ENCODE results near the gene TSSK6. TPM values are rescaled to one million over a fixed set of nuclear protein-coding genes. Genes with fewer than 3 reads are reported as not detected.

TSSK6 gene
- total RNA-seq, 1 donor from 2014 or later: 3.2 TPM

DNA sequence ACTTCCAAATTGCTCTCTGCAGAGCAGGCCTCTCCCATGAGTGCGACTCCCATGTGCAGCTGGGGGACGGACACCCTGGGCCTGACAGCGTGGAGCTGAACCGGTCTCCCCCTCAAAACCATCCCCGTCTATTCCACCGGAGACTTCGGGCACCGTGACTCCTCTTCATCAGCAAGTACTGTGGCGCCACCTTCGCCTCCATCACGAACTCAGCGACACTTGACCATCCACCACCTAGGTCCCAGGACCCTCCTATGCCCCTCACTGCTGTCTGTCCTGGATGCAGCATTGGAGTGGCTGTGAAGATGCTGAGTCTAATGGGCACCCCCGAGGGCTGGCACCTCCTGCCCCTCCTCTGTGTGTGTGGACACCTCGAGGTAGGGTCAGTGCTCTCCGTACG, 43.3 kb upstream of the TSSK6 start:
- Histone ChIP-seq H3K27me3 (ENCODE audit: control insufficient read depth, insufficient read depth, low read length) (no peaks in the 10 kb centered on the region), H3K36me3 (ENCODE audit: control insufficient read depth, insufficient read depth, low read length) (no peaks in the 10 kb centered on the region), H3K4me3 (ENCODE audit: low read depth, low read length) (no peak overlapping the region)
- DNase-seq (ENCODE audit: low read depth) (no peak), FAIRE-seq (no peak)
- TF ChIP-seq, protein P1, sequence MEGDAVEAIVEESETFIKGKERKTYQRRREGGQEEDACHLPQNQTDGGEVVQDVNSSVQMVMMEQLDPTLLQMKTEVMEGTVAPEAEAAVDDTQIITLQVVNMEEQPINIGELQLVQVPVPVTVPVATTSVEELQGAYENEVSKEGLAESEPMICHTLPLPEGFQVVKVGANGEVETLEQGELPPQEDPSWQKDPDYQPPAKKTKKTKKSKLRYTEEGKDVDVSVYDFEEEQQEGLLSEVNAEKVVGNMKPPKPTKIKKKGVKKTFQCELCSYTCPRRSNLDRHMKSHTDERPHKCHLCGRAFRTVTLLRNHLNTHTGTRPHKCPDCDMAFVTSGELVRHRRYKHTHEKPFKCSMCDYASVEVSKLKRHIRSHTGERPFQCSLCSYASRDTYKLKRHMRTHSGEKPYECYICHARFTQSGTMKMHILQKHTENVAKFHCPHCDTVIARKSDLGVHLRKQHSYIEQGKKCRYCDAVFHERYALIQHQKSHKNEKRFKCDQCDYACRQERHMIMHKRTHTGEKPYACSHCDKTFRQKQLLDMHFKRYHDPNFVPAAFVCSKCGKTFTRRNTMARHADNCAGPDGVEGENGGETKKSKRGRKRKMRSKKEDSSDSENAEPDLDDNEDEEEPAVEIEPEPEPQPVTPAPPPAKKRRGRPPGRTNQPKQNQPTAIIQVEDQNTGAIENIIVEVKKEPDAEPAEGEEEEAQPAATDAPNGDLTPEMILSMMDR (IDR thresholded peaks at IDR 0.05; ENCODE audit: insufficient read depth, low read length, severe bottlenecking): no peak

DNA sequence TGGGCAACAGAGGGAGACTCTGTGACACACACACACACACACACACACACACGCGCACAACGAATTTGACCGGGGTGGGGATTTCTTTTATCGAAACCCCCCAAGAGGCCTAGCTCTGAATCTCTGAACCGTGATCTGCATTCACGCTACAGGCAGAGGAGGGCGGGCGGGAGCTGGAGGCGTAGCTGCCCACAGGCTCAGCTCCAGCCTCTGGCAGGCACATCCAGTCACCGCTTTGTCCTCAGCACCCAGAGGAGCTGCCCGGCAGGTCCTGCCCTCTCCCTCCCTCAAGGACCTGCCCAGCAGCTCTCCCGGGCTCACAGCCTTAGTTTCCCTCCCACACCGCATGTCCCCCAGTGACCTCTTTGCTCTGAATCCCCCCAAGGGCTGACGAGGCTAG, 42.7 kb upstream of the TSSK6 start:
- TF ChIP-seq, protein P1 (IDR thresholded peaks at IDR 0.05; ENCODE audit: insufficient read depth, low read length, severe bottlenecking): no peak
- DNase-seq (ENCODE audit: low read depth): no peak
- H3K36me3 ChIP-seq (ENCODE audit: control insufficient read depth, insufficient read depth, low read length): no peaks in the 10 kb centered on the region
- no peak overlapping the region for H3K4me3 ChIP-seq (ENCODE audit: low read depth, low read length)
- H3K27me3 ChIP-seq (ENCODE audit: control insufficient read depth, insufficient read depth, low read length): no peaks in the 10 kb centered on the region
- FAIRE-seq: no peak

DNA sequence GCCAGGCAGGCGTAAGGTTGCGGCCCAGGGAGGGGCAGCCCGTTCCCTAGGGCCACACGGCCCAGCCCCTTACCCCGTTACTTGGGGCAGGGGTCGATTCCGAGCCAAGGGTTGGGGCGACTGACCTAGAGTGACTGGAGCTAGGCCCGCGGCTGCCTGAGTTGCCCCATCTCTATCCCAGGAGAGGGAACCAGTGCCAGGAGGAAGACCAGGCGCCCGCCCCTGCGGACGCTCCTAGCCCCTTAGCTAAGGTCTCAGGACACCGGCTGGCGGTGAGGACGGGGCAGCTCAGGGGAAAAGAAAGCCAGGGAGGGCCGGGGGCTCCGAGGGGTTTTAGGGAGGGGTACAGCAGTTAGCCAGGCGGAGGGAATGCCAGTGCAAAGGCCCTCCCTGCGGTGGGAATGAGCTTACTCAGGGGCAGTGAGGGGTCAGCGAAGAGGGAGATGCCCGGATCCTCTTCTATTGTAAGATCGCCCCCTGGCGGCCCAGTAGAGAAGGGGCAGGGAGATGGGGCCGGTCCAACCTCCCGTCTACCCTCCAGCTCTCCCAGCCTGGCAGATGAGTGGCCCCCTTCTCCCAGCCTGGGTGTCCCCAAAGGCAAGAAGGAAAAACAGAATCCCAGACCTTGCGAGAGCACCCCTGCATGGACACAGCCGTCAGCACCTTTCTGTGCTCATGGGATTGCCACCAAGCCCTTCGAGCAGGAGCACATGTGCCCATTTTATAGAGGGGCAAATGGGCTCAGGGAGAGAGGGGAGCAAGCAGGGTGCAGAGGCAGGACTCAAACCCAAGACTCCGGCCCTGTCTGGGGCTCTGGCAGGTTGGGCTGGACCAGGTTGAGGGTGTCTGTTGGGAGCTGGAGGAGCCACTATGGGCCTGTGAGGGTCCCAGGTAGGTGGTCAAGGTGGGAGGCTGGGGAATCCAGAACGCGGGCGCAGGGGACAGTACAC, 39.0 kb upstream of the TSSK6 start:
- Histone ChIP-seq H3K27me3 (ENCODE audit: control insufficient read depth, insufficient read depth, low read length) (peaks cover 3% of the 10 kb centered on the region), H3K4me3 (ENCODE audit: low read depth, low read length) (no peak overlapping the region), H3K36me3 (ENCODE audit: control insufficient read depth, insufficient read depth, low read length) (no peaks in the 10 kb centered on the region)
- no peak for DNase-seq (ENCODE audit: low read depth)
- TF ChIP-seq, protein P1 (IDR thresholded peaks at IDR 0.05; ENCODE audit: insufficient read depth, low read length, severe bottlenecking): peak; percentile 81
- FAIRE-seq: no peak

DNA sequence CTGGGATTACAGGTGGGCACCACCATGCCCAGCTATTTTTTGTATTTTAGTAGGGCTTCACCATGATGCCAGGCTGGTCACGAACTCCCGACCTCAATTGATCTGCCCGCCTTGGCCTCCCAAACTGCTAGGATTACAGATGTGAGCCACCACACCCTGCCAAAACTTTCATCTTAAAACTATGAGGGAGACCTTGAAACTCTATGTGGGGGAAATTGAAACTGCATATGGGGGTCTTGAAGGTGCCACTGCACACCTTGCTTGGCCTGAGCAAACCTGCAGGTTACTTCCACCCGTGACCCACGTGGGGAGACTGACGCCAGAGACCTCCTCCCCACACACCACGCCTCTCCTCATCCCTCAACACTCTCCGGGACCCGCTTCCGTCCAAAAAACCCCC, 38.3 kb upstream of the TSSK6 start:
- Histone ChIP-seq H3K36me3 (ENCODE audit: control insufficient read depth, insufficient read depth, low read length) (no peaks in the 10 kb centered on the region), H3K4me3 (ENCODE audit: low read depth, low read length) (no peak overlapping the region), H3K27me3 (ENCODE audit: control insufficient read depth, insufficient read depth, low read length) (peaks cover 3% of the 10 kb centered on the region)
- DNase-seq (ENCODE audit: low read depth) (no peak), FAIRE-seq (no peak)
- TF ChIP-seq, protein P1 (IDR thresholded peaks at IDR 0.05; ENCODE audit: insufficient read depth, low read length, severe bottlenecking): no peak

DNA sequence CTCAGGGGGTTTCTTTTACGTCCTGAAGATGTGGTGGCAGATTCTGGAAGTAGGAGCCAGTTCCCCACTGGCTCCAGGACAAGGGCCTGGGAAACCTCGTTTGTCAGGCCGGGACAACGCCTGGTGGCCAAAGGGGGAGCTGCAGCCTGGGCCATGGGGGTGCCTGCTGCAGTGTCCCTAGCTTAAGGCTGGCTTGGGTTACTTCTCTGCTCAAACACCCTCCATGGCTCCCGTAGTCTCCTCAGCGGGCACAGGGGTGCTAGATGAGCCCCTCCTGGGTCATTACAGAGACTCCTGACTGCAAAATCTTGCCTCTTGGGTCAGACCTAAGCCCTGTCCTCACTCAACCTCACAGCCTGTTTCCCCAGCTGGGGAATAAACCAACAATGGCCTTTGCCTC, 37.5 kb upstream of the TSSK6 start:
- TF ChIP-seq, protein P1 (IDR thresholded peaks at IDR 0.05; ENCODE audit: insufficient read depth, low read length, severe bottlenecking): peak; percentile 76
- DNase-seq (ENCODE audit: low read depth): no peak
- H3K27me3 ChIP-seq (ENCODE audit: control insufficient read depth, insufficient read depth, low read length): peaks cover 4% of the 10 kb centered on the region
- FAIRE-seq: no peak
- no peak overlapping the region for H3K4me3 ChIP-seq (ENCODE audit: low read depth, low read length)
- H3K36me3 ChIP-seq (ENCODE audit: control insufficient read depth, insufficient read depth, low read length): no peaks in the 10 kb centered on the region

All from bronchial epithelial cell (primary cell).